CD4-positive, alpha-beta T cell treated with Interleukin-17A for 1 hour (primary cell): ENCODE measurements around the gene DUS3L.
A peak's percentile ranks its signal among the peaks of the same experiment; 100 is the strongest.

Experiments
- DNase-seq: peaks from one replicate; pipeline ENCODE4 v3.0.0-alpha.2; 2020

The DUS3L gene, protein sequence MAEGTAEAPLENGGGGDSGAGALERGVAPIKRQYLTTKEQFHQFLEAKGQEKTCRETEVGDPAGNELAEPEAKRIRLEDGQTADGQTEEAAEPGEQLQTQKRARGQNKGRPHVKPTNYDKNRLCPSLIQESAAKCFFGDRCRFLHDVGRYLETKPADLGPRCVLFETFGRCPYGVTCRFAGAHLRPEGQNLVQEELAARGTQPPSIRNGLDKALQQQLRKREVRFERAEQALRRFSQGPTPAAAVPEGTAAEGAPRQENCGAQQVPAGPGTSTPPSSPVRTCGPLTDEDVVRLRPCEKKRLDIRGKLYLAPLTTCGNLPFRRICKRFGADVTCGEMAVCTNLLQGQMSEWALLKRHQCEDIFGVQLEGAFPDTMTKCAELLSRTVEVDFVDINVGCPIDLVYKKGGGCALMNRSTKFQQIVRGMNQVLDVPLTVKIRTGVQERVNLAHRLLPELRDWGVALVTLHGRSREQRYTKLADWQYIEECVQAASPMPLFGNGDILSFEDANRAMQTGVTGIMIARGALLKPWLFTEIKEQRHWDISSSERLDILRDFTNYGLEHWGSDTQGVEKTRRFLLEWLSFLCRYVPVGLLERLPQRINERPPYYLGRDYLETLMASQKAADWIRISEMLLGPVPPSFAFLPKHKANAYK

DNA sequence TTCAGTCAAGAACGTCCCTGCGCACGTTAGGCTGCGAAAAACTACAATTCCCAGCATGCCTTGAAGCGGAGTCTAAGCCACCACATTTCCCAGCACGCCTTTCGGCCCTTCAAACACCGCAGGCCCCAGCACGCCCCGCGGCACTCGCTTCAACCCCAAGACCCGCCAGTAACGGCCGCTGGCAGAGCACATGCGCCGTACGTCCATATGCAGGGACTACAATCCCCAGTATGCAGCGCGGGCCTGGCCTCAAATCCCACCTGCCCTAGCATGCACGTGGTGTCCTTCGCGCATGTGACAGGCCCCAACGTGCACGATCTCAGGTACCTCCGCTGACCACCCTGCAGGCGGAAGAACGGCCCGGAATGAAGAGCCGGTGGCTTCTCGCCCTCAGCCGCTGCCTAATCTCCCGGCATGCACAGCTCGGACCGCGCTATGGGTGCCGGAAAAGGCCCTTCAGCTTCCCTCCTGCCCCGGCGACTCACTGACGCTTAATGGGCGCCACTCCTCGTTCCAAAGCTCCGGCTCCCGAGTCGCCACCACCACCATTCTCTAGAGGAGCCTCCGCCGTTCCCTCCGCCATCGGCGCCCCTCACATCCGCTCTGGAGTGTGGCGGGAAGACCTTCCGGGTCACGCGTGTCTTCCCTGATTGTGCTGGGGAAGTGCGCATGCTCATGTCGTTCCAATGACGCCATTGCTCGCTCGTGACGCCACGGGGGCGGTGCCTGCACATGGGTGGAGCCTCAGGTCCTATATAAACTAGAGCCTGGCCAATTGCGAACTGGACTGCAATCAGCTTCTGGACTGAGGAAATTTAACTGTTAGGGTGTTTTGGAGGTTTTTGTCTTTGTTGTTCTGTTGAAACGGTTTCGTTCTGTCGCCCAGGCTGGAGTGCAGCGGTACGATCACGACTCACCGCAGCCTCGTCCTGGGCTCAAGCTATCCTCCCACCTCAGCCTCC is at the start of gene DUS3L:
TSS of gene DUS3L (minus strand) at position 605 of the 962 bp plus-strand sequence. CDS start at position 583, 22 bp downstream.
- peak; percentile 97 for DNase-seq

DNA sequence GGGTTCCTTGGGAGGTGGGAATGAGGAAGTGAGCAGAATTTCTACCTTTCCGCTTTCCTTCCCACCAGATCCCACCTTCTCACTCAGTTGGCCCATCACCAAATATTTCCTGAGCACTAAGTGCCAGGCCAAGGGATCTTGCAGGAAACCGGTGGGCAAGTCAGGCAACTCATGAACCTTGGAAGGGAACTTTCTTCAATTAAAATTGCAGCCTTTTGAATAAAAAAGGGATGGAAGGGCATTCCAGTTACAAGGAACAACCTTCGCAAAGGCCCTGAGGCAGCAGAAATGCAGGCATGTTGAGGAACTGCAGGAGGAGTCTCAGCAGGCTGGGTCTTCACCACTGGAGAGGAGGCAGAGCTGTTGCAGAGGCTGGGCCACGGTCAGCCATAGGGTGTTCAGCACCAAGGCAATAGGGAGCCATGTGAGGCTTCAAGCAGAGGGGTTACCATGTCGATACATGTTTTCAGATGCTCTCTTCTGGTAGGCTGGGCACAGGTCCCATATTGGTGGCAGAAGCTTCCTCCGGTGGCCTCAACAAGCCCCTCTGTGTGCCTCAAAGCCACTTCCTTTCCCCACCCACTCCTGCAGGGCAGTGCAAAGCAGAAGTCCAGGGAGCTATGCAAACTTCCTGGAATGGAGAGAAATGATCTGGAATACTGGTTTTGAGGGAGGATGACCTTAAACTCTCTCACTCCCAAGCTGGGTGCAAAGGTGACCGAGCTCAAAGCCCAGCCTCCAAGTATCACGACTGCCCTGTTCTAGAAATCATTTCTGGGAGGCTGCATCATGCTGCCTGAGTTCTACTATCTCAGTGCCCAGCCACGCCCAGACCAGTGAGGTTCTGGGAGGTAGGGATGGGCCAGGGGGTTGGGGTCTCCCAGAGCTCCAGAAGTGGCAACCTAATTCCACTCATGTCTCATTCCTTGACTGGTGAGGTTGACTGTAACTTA is 48.4 kb upstream of the DUS3L start, which contains the start of gene FUT6:
TSS of gene FUT6 (minus strand) at position 638 of the 953 bp plus-strand sequence. CDS start 7,135 bp downstream, outside the sequence.
- DNase-seq = no peak

DNA sequence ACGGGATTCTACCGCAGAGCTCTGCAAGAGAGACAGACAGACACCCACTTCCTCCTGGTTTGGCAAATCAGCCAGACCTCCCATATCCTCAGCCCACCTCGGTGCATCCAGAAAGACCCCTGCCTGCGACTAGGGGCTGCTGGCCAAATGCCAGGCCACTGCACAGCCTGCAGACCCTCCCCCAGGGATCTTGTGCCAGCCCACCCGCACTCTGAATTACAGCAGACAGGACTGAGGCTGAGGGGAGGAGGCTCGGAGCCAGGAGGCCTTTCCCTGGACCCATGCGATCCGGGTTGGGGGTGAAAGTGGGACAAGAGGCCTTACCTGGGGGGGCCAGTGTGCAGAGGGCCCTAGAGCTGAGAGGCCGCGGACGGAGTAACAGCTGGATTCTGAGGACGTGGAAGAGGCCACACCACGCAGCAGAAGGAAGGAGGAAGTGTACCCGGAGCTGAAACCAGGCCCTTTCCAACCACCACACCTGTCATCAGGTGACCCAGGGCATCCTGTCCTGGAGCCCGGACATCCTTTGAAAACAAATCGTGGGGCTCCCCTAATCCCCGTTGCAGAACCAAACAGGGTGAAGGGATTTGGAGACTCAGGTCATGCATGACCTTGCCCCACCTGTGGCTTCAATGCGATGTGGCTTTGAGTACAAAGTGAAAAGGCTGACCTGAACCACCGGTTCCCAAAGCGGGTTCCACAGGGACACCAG is 47.5 kb upstream of the DUS3L start:
- no peak for DNase-seq

DNA sequence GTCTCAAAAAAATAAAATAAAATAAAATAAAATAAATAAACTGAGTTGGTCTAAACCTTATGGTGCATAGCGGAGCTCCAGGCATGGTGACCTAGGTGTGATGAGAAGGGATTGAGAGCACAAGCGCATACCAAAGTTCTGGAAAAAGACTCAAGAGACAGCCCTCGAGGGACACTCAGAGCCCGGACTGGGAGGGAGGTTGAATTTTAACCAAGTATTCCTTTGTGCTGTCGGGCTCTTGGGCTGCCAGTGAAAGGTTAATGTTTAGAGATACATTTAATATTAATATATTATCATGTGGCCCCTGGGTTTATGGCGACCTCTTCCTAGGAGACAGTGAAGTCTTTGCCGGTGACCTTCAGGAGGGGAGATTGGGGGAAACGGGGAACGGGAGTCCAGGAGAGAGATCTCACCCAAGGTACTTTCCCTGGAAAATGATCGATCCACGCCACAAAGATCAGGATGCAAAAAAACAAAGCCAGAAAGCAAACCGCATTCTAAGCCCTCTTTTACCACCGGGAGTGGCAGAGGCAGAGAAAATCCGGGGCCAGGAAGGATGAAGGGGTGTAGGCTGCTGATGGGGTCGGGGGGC is 46.9 kb upstream of the DUS3L start:
- DNase-seq = no peak

DNA sequence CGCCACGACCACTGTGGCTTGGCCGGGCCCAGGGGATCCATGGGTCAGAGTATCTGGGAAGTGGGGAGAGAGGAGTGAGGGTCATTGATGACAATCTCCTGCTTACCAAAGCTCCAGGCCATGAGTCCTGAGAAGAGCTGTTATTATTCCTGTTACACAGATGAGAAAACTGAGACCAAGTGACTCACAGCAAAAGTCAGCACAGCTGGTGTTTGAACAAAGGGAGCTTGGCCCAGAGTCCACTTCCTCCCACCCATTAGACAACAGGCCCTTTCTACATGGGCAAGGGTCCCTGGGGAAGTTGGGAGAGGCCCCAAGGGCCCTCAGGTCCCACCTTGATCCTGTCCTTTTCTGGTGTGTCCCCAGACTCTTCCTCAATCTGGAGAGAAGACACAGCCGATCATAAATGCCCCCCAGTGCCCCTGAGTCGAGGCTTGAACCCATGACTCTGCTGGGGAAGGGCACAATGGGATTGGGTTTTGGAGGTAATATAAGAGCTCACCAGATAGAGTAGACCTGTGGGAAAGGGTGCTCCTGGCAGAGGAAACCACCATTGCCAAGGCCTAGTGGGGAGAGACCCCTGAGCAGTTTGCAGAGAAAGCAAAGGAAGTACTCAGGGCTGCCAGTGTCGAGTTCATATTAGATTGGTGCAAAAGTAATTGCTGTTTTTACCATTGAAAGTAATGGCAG is 41.7 kb upstream of the DUS3L start:
- DNase-seq = no peak

DNA sequence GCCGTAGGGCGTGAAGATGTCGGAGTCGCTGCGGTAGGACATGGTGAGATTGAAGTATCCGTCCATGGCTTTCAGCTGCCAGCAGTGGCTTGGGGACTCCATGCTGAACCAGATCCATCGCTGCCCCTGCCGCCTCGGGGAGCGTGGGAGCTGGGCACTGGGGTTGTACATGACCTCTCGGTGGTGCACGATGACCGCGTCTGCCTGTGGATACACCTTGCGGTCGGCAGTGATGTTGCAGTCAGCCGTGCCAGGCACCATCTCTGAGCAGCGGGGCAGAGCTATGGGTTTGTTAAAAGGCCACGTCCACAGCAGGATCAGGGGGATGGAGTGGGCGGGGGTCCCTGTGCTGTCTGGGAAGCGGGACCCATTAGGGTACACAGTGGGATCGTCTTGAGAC is 41.1 kb upstream of the DUS3L start:
- DNase-seq = no peak

DNA sequence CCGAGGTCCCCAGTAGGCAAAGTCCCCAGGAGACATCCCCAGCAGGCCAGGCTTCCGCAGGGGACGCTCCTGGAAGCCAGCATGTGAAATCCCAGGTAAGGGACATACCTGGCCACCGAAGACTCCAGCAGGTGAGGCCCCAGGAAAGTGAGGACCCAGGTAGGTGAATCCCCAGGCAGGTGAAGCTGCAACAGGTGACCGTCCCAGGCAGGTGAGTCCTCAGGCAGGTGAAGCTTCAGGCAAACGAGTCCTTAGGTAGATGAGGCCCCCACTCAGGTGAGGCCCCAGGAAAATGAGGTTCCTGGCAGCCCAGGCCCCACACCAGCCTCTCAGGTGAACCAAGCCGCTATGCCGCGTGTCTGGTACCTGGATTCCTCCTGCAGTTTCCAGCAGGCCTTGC is 40.2 kb upstream of the DUS3L start:
- no peak for DNase-seq

DNA sequence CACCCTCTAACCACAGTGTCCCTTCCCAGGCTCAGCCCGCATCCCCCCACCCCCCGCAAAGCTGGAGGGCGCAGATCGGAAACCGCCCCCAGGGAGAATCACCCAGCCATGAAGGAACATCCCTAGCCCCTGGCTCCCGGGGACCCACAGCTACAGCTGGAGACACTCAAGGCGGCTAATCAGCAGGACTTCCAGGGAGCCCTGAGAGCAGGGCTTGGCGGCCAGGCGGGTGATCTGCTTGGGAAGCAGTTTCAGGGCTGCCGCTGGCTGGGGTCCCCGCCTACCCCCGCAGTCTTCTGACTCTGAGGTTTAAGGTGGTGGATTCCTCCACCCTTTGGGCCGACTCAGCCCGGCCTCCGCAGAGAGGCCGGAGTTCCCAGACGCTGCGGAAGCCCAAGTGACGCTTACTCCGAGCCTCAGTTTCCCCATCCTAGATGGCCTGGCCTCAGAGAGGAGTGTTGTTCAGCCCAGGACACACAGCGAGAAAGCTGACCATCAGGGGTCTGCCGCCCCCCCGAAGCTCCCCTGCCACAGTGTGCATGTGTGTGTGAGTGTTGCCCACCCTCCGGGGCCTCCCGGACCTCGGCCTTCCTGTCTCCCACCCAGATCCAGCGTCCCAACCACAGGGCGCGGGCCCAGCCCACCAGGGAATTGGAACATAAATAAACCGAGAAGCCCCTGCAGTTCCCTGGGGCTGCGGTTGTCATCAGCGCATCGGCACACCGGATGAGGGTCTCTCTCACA is 38.8 kb upstream of the DUS3L start:
- no peak for DNase-seq

DNA sequence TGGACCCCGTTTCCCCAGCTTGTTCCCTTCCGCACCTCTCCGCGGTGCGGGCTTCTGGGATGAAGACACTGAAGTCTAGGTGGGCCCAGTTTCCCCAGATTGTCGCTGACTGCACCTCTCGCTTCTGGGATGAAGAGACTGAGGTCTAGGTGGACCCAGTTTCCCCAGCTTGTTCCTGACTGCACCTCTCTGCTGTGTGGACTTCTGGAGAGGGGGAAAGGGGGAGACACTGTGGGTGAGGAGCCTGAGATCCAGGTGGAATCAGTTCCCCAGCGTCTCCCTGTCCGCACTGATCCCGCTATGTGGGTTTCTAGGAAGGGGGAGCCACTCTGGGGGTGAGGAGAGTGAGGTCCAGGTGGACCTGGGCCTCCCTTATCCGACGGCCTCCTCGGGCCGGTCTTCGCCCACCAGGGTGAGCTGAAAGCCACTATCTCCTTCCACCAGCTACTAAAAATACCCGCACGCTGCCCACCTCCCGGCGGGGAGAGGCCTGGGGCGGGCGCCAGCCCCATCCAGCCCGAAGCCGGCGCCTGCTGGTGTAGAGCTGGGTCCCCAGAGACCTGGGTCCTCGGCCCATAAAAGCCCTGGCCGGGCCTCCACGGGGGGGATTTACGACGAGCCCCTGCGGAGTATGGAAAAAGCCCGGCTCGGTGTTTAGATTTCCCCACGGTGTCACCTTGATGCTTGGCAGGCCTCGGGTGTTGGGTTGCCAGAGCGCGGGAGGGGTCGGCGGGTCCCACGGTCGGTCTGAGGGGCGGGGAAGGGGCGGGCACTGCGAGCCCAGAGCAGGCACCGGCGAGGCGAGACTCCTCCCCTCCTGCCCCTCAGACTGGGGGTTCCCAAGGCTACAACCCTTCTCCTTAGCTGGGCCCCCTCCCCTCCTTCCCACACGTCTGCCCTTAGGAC is 38.0 kb upstream of the DUS3L start:
- DNase-seq = peak; percentile 29

DNA sequence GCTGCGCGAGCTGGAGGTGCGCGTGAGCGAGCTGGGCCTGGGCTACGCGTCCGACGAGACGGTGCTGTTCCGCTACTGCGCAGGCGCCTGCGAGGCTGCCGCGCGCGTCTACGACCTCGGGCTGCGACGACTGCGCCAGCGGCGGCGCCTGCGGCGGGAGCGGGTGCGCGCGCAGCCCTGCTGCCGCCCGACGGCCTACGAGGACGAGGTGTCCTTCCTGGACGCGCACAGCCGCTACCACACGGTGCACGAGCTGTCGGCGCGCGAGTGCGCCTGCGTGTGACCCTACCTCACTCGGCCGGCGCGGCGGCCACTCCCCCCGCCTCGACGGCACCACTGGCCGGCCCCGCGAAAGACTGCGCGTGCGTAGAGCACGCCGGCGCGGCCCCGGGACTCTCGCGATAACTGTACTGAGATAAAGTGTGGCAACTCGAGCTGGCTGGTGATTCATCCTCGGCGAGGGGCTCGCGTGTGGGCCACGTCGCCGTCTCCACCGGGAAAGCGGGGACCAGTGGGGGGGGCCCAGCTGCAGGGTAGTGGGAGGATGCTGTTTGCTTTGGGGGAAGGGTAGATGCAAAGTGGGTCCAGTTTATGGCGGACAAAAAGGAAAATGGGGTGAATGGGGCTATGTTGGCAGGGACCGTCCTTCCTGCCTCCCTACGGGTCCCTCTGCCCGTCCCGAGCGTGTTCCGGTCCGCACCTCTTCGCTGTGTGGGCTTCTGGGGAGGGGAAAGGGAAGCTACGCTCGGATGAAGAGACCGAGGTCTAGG is 37.1 kb upstream of the DUS3L start:
- DNase-seq = peak; percentile 94

DNA sequence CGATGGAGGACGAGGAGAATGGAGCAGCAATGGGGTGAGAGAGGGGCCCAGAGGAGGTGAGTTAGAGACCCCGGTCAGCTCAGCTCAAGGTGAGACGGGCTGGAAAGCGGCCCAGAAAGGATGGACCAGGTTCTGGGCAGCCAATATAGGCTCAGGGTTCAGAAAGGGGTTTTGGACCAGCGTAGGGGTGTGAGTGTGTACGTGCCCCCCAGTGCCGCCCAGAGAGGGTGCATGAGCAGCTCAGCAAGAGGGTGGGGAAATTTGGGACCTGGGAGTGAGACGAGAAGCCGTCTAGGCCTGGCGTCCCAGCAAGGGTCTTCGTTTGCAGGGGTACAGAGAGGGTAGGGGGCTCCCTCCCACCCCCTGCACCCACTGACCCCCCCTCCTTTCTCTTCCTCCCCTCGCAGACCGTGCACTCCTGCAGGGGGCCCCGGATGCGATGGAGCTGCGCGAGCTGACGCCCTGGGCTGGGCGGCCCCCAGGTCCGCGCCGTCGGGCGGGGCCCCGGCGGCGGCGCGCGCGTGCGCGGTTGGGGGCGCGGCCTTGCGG is 36.5 kb upstream of the DUS3L start:
- no peak for DNase-seq

DNA sequence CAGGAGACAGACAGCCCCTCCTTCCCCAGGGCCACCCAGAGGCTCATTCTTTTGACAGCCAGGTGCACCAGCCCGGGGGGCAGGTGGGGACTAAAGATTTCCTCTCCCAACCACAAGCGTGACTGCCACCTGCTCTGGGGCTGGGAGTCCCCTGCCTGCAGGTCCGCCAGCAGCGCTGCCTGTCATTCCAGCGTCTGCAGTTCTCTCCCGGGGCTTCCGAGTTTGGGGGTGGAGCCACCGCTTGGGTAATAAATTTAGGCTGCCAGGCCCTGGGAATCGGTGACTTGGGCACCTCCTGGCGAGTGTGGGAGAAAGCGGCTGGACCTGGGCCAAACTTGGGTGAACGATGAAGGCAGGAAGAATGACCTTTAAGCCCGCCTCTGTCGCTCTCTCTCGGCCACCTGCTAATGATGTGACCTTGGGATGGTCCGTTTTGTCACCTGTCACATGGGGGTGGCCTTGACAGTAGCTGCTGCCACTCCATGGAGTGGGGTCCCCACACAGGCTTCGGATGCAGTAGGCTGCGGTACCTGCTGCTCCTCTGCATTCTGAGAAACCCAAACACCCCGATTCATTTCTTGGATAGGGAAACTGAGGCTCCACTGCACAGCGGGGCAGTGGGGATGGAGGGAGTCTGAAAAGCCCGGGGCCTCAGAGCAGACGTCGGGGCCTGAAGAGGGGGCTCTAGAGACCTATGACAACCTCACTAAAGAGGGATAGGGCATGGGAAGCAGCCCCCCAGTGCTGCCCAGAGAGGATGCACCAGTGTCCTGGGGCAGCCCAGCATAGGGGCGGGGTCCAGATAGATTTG is 35.8 kb upstream of the DUS3L start:
- DNase-seq = peak; percentile 27

DNA sequence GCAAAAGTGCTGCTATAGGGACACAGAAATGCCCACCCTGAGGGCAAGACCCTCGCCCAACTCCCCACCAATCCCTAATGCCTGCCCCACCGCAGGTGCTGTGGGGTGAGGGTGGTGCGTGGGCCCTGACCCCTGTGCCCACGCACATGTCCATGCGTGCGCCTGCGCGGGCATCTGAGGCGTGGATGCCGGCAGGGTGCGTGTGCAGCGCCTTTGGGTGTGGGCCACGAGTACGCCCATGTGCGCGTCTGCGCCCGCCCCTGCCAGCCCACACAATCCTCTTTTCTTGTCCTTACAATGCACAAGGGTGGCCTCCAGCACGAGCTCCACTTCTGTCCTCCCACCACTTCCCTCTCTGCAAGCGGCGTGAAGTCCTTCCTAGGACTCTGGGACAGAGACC is 34.2 kb upstream of the DUS3L start:
- no peak for DNase-seq

DNA sequence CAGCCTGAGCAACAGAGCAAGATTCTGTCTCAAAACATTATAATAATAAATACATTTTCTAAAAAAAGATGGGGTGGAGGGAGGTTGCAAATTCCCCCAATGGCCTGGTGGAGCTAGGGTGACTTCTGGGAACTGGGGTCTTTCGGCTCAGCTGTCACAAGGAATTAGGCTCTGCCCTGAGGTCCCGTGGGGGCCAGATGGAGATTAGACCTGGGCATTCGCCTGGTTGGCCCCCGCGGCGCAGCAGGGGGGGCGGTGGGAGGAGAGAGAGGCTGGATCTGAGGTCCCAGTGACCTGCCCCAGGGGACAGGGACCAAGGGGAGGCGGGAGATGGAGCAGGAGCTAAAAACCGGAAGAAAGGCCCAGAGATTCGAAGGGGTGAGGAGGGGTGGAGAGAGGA is 33.8 kb upstream of the DUS3L start:
- DNase-seq = no peak

DNA sequence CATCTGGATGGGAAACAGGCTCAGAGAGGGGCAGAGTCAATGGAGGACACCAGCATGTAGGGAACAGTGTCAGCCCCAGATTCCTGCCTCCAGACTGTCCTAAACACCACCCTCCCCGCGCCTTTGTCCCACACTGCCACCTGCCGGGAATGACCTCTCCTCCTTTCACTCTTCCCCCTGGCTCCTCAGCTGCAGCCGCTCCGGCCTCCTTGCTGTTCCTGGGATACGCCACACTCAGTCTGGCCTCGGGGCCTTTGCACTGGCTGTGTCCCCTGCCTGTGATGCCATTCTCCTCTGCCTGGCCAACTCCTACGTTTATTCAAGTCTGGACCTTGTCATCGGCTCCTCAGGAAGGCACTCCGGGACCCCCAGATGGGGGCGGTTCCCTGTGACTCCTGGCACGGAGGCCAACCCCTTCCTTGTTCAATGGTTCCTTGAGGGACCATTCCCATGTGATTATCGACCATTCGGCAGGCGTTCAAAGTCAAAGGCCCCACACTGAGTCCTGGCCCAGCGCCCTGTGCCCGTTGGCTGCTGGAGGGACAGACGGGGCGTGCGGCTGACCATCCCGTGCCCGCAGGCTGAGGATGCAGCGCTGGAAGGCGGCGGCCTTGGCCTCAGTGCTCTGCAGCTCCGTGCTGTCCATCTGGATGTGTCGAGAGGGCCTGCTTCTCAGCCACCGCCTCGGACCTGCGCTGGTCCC is 32.8 kb upstream of the DUS3L start:
- DNase-seq = no peak
